ENCODE measurements around the gene COASY. TPM values are rescaled to one million over a fixed set of nuclear protein-coding genes. Genes with fewer than 3 reads are reported as not detected.

Gene COASY
- total and polyA plus RNA-seq, 4 donors: 18.2 to 78.1 (median 51.7) TPM

GRCh38 chr17:42584880-42585279 is 22.9 kb downstream of the COASY start:
- H3K4me1 ChIP-seq (ENCODE audit: control insufficient read depth in 4 of 4, insufficient read depth in 4 of 4, low read length in 3 of 4): peaks cover 0 to 3% (median 0%) of the 10 kb centered on the region in 4 donors
- 77% methylated on average over 9 of the region's 9 CpGs for WGBS
- H3K9me3 ChIP-seq (ENCODE audit: control insufficient read depth in 4 of 4, low read length in 3 of 4): no peaks in the 10 kb centered on the region
- no peaks in the 10 kb centered on the region for H3K27me3 ChIP-seq (ENCODE audit: control insufficient read depth in 4 of 4, insufficient read depth in 4 of 4, low read length in 3 of 4)
- H3K36me3 ChIP-seq (ENCODE audit: control insufficient read depth in 4 of 4, insufficient read depth in 3 of 4, low read depth in 1 of 4, low read length in 3 of 4): peaks cover 19 to 76% (median 62%) of the 10 kb centered on the region in 4 donors
- no peak overlapping the region for H3K27ac ChIP-seq (ENCODE audit: low read depth in 1 of 2, low read length in 2 of 2)
- H3K9ac ChIP-seq (ENCODE audit: low read depth in 1 of 2, low read length in 2 of 2): no peak overlapping the region
- no peak for DNase-seq (ENCODE audit: low spot score)
- H3K4me3 ChIP-seq (ENCODE audit: low read depth in 1 of 3, low read length in 3 of 3): no peak overlapping the region
- TF ChIP-seq FOXA2 (IDR thresholded peaks at IDR 0.05): no peak
- no peak for TF ChIP-seq YY1 (IDR thresholded peaks at IDR 0.05)
- TF ChIP-seq GABPA (IDR thresholded peaks at IDR 0.05 in 1 of 2, conservative IDR thresholded peaks at IDR 0.05 in 1 of 2): no peak
- no peak for TF ChIP-seq RXRA (IDR thresholded peaks at IDR 0.05)
- no peak for TF ChIP-seq HNF4G (IDR thresholded peaks at IDR 0.05)
- no peak for TF ChIP-seq SP1 (IDR thresholded peaks at IDR 0.05)

- no peak for TF ChIP-seq RXRA (IDR thresholded peaks at IDR 0.05)
- Histone ChIP-seq H3K9ac (ENCODE audit: low read depth in 1 of 2, low read length in 2 of 2) (no peak overlapping the region), H3K4me1 (ENCODE audit: control insufficient read depth in 4 of 4, insufficient read depth in 4 of 4, low read length in 3 of 4) (peaks cover 0 to 3% (median 0%) of the 10 kb centered on the region in 4 donors), H3K36me3 (ENCODE audit: control insufficient read depth in 4 of 4, insufficient read depth in 3 of 4, low read depth in 1 of 4, low read length in 3 of 4) (peaks cover 20 to 76% (median 61%) of the 10 kb centered on the region in 4 donors), H3K4me3 (ENCODE audit: low read depth in 1 of 3, low read length in 3 of 3) (no peak overlapping the region), H3K27ac (ENCODE audit: low read depth in 1 of 2, low read length in 2 of 2) (no peak overlapping the region), H3K27me3 (ENCODE audit: control insufficient read depth in 4 of 4, insufficient read depth in 4 of 4, low read length in 3 of 4) (no peaks in the 10 kb centered on the region), H3K9me3 (ENCODE audit: control insufficient read depth in 4 of 4, low read length in 3 of 4) (no peaks in the 10 kb centered on the region)
- 67% methylated on average over 1 of the region's 1 CpG for WGBS
- DNase-seq (ENCODE audit: low spot score): no peak
These were observed 23.4 kb downstream of the COASY start for GRCh38 chr17:42585353-42585752.

GRCh38 chr17:42586514-42587230 is 24.7 kb downstream of the COASY start:
- H3K27ac ChIP-seq (ENCODE audit: low read depth in 1 of 2, low read length in 2 of 2): no peak overlapping the region
- no peak for DNase-seq (ENCODE audit: low spot score)
- WGBS: 89% methylated on average over 7 of the region's 7 CpGs
- H3K9ac ChIP-seq (ENCODE audit: low read depth in 1 of 2, low read length in 2 of 2): no peak overlapping the region
- TF ChIP-seq MAX (IDR thresholded peaks at IDR 0.05): no peak
- no peaks in the 10 kb centered on the region for H3K27me3 ChIP-seq (ENCODE audit: control insufficient read depth in 4 of 4, insufficient read depth in 4 of 4, low read length in 3 of 4)
- H3K4me3 ChIP-seq (ENCODE audit: low read depth in 1 of 3, low read length in 3 of 3): no peak overlapping the region
- H3K9me3 ChIP-seq (ENCODE audit: control insufficient read depth in 4 of 4, low read length in 3 of 4): no peaks in the 10 kb centered on the region
- peaks cover 0 to 3% (median 0%) of the 10 kb centered on the region in 4 donors for H3K4me1 ChIP-seq (ENCODE audit: control insufficient read depth in 4 of 4, insufficient read depth in 4 of 4, low read length in 3 of 4)
- peaks cover 23 to 70% (median 61%) of the 10 kb centered on the region in 4 donors for H3K36me3 ChIP-seq (ENCODE audit: control insufficient read depth in 4 of 4, insufficient read depth in 3 of 4, low read depth in 1 of 4, low read length in 3 of 4)

- Histone ChIP-seq H3K4me1 (ENCODE audit: control insufficient read depth in 4 of 4, insufficient read depth in 4 of 4, low read length in 3 of 4) (no peaks in the 10 kb centered on the region), H3K27me3 (ENCODE audit: control insufficient read depth in 4 of 4, insufficient read depth in 4 of 4, low read length in 3 of 4) (no peaks in the 10 kb centered on the region), H3K9me3 (ENCODE audit: control insufficient read depth in 4 of 4, low read length in 3 of 4) (no peaks in the 10 kb centered on the region), H3K4me3 (ENCODE audit: low read depth in 1 of 3, low read length in 3 of 3) (no peak overlapping the region), H3K27ac (ENCODE audit: low read depth in 1 of 2, low read length in 2 of 2) (no peak overlapping the region), H3K36me3 (ENCODE audit: control insufficient read depth in 4 of 4, insufficient read depth in 3 of 4, low read depth in 1 of 4, low read length in 3 of 4) (peaks cover 10 to 36% (median 26%) of the 10 kb centered on the region in 4 donors), H3K9ac (ENCODE audit: low read depth in 1 of 2, low read length in 2 of 2) (no peak overlapping the region)
- DNase-seq (ENCODE audit: low spot score): no peak
- no peak for TF ChIP-seq FOXA2 (IDR thresholded peaks at IDR 0.05)
- TF ChIP-seq RAD21 (IDR thresholded peaks at IDR 0.05): no peak
- TF ChIP-seq ZBTB33 (IDR thresholded peaks at IDR 0.05): no peak
- TF ChIP-seq EGR1 (IDR thresholded peaks at IDR 0.05; ENCODE audit: low read depth in 2 of 2): no peak
- no peak for TF ChIP-seq CTCF (IDR thresholded peaks at IDR 0.05; ENCODE audit: low read depth, low read length, missing input control)
- TF ChIP-seq HNF4G (IDR thresholded peaks at IDR 0.05): no peak
- TF ChIP-seq YY1 (IDR thresholded peaks at IDR 0.05): no peak
- WGBS: 81% methylated on average over 2 of the region's 2 CpGs
These were observed 28.9 kb downstream of the COASY start for GRCh38 chr17:42590886-42591285.
